ENCODE measurements around the gene ARL15.

DNA sequence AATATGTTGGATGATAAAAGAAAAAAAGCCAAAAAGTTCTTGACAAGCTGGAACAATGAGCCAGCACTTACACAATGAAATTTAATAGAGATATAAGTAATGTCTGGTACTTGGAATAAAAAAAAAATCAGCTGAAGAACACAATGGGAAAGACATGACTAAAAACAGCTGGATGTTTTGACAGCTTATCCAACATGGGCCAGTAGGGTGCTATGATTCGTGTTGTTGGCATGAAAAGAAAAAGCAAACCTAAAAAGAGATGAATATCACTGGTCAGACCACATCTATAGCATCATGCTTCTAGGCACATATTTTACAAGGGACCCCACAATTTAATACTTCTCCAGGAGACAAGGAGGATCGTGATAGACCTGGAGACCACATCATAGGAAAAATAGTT is 175.3 kb downstream of the ARL15 start:
- TF ChIP-seq MAFK (IDR thresholded peaks at IDR 0.05; ENCODE audit: low read depth, low read length), result no peak
- TF ChIP-seq, protein P1, sequence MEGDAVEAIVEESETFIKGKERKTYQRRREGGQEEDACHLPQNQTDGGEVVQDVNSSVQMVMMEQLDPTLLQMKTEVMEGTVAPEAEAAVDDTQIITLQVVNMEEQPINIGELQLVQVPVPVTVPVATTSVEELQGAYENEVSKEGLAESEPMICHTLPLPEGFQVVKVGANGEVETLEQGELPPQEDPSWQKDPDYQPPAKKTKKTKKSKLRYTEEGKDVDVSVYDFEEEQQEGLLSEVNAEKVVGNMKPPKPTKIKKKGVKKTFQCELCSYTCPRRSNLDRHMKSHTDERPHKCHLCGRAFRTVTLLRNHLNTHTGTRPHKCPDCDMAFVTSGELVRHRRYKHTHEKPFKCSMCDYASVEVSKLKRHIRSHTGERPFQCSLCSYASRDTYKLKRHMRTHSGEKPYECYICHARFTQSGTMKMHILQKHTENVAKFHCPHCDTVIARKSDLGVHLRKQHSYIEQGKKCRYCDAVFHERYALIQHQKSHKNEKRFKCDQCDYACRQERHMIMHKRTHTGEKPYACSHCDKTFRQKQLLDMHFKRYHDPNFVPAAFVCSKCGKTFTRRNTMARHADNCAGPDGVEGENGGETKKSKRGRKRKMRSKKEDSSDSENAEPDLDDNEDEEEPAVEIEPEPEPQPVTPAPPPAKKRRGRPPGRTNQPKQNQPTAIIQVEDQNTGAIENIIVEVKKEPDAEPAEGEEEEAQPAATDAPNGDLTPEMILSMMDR (conservative IDR thresholded peaks at IDR 0.05; ENCODE audit: low read depth, low read length), result no peak
- TF ChIP-seq CEBPB (IDR thresholded peaks at IDR 0.05; ENCODE audit: low read depth, low read length), result no peak
